ENCODE results near the gene ANXA5.
"Not testable (repeated sequence)": the region's sequence is repeated elsewhere in the genome, so short reads cannot be mapped to it uniquely, and the experiment has no call there.

ANXA5 gene

DNA sequence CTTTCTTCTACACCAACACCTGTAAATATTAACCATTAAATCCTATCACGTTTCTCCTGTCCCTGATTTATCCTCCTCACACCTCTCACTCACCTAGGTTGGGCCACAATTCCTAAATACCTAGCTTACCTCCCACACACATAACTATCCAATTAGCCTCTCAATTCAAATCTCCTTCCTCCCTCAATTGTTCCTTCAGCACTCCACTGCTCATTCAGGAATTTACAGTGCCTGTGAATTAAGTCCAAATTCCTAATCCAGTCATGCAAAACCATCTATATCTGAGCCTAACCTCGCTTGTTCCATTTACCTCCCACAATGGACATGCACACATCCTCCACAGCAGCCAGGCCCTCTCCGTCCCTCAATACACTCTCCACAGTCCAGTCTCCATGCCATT is 17.5 kb downstream of the ANXA5 start:
- no peak for DNase-seq (ENCODE audit: low spot score)

DNA sequence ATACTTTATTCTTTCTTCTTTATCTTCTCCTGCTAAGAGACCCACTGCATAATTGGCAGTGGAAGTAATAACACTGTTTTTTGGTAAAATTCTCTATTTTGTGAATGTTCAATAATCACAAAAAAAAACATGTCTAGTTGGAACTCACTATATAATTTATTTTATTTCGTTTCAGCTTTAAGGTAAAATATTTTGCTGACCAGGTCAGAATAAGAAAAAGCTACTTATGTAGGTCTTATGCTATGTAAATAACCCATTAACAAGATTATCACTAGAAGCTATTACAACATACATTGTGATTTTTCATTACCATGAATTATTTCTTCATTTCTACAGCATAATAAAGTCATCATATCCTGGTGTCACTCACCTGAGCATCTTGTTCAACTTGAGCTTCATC is 19.3 kb downstream of the ANXA5 start:
- no peak for DNase-seq (ENCODE audit: low spot score)

DNA sequence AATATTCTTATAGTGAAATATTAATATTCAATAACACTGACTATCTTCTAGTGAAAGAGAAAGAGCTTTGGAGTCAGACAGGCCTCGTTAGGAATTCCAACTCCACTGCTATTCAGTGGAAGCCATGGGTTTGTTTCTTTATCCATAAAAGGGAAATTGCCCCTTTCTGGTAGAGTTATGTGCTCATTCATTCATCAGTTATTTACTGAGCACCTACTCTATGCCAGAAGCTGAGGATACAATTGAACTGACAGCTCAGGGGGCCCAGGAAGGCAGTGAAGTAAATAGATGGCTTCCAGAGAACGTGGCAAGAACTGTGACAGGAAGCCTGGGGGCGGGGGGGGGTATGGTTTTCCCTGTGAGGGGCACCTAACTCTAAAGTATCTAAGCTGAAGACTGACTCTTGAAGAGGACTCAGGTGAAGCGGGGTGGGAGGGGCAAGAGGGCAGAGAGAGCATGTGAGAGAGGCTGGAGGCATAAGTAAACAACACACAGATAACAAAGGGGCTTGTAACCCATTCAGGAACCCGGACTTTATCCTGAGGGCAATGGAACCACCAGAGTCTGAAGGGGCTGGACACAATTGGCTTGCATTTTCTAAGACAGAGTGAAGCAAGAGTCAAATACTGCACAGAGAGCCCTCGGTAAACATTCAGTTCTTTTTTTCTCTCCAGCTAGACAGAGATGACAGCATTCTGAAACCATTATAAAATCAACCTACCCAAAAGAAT is 20.3 kb downstream of the ANXA5 start:
- no peak for DNase-seq (ENCODE audit: low spot score)

DNA sequence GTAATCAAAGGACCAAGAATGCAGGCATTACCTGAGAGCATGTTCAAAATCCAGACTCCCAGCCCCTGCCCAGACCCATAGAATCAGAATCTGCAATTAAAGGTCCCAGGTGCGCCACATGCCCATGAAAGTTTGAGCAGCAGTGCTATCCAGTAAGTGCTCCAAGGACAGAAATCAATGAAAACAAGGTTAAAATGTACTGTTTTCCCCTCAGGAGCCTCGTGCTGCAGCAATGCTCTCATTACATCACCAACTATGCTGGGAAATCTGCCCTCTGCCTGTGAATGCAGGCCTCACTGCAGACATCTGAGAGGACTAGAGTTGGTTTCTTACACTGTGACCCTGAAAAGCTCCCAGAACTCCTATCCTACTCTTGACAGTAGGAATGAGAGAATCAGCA is 21.1 kb downstream of the ANXA5 start:
- DNase-seq (ENCODE audit: low spot score) = no peak

DNA sequence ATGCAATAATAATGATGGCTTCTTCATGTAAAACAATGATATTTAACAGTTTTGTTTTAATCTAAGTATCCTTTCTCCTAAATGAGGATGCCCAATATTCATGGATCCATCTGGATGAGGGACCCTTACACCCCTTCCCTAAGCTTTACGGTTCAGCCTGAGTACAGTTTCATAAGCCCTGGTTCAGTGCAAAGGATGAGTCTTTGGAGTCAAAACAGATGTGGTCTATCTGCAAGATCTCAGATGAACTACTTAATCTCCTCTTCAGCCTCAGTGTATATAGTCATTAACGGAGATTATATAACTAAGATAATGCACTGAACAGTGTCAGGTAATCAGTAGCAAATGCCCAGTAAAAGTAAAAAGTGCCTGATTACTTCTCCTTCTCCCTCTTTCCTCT is 22.1 kb downstream of the ANXA5 start:
- no peak for DNase-seq (ENCODE audit: low spot score)

DNA sequence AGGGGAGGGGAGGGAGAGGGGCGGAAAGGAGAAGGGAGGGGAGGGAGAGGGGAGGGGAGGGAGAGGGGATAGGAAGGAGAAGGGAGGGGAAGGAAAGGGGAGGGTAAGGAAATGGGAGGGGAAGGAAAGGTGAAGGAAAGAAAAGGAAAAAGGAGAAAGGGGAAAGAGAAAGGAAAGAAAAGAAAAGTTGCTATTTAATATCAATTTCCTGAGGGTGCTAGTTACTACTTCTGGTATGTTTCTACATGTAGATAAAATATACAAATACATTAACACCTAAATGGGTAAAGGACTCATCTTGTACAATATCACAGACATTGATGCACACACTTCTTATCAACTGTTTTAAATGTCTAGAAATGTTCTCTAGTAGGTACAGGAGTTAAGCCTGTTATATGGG is 22.6 kb downstream of the ANXA5 start:
- no peak for DNase-seq (ENCODE audit: low spot score)

DNA sequence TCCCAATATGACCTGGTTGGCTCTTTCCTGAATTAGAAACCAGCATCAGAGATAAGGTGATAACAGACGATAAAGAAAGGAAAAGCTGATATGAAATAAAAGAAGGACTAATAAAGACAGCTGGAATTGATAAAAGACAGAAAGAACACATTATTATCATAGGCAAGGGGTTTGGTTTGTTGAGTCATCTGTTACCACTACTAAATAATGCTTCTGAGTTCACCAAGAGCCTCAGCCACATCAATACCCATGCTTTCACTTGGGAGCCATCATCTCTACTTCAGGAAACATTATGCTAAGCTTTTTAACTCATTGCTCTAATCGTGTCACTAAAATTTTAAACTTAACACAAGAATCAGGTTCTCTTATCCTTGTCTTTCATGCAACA is 27.6 kb downstream of the ANXA5 start:
- no peak for DNase-seq (ENCODE audit: low spot score)

DNA sequence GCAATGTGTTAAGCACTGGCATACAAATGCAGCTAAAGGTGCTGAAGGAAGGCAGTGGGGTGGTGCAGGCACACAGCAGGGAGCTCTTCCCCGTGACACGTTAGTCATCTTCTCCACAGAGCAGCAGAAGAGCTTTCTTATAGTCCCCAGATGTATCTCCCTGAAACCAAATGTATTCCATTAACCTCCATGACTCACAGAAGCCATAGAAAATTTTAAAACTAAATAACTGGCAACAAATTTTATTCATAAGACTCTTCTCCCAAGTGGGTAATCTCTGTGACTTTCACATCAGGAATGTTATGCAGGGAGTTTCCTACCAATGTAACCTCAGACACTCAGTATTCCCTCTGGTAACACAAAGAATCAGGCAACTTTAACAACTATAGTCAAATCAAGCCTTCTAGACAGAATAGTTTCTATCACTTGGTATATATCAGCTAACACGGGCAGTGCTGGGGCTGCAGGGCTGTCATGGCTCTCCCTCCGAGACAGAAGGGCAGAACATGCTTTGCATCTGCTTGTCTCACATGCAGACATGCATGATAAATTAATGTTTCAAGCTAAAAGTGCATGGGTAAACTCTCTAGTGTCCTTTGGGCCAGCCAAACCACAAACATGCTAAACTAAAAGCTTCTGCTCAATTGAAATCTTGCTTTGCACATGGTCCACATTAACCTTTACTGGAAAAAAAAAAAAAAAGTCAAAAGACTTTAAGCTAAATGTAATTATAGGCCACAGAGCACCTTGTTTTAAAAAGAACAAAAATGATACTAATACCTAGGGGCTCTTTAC is 28.2 kb downstream of the ANXA5 start:
- no peak for DNase-seq (ENCODE audit: low spot score)

DNA sequence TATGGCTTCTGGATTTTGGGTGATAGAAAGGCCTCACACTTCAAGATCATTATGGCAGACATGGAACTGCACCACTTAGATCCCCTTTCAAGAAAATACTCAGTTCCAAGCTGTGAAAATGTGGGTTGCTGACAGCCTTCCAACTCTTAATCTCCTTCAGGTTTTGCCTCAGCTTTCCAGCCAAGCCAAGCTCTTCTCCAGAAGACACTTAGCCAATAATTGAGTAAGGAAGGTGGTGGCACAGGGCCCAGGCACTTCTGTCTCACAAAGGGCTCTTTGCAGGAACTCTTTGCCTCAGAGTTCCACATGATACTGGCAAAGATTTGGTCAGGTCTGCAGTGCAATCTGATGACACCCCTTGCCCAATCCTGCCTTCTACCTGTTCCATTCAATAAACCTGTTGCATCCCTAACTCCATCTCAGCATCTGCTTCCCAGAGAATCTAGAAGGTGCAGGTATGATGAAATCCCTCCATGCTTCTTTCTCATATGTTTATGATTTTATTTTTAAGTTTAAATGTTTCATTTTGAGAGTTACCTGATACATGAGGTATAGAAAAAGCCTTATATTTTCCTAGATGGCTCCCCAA is 30.6 kb downstream of the ANXA5 start:
- DNase-seq (ENCODE audit: low spot score) = no peak

DNA sequence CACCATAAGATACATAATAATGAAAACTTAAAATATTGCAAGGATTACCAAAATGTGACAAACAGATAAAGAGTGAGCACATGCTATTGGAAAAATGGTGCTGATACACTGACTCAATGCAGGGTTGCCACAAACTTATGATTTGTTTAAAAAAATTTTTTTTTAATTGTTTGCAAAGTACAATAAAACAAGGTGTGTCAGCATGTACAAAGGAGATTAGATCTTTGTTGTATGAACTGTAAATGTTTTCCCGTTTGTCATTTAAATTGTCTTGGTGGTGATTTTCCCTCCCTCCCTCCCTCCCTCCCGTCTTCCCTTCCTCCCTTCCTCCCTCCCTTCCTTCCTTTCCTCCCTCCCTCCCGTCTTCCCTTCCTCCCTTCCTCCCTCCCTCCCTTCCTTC is 31.4 kb downstream of the ANXA5 start:
- no peak for DNase-seq (ENCODE audit: low spot score)

DNA sequence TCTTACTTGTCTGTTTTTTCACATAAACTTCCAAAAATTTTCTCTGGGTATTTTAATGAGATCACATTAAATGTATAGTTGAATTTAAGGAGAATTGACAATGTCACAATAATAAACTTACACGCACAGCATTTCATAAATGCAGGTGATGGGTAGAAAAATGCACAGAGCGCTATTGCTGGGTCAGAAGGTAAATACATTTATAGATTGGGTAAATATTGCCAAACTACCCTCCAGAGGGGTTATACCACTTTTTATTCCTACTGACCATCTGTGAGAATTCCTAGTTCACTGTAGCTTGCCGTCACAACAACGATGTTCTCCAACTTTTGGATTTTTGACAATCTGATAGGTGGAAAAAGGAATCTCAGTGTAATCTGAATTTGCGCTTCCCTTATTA is 34.6 kb downstream of the ANXA5 start:
- DNase-seq (ENCODE audit: low spot score) = no peak

DNA sequence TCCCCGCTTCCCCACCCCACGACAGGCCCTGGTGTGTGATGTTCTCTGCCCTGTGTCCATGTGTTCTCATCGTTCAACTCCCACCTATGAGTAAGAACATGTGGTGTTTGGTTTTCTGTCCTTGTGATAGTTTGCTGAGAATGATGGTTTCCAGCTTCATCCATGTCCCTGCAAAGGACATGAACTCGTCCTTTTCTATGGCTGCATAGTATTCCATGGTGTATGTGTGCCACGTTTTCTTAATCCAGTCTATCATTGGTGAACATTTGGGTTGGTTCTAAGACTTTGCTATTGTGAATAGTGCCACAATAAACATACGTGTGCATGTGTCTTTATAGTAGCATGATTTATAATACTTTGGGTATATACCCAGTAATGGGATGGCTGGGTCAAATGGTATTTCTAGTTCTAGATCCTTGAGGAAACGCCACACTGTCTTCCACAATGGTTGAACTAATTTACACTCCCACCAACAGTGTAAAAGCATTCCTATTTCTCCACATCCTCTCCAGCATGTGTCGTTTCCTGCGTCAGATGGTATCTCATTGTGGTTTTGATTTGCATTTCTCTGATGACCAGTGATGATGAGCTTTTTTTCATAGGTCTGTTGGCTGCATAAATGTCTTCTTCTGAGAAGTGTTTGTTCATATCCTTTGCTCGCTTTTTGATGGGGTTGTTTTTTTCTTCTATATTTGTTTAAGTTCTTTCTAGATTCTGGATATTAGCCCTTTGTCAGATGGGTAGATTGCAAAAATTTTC is 36.4 kb downstream of the ANXA5 start:
- DNase-seq (ENCODE audit: low spot score) = not testable (repeated sequence)

DNA sequence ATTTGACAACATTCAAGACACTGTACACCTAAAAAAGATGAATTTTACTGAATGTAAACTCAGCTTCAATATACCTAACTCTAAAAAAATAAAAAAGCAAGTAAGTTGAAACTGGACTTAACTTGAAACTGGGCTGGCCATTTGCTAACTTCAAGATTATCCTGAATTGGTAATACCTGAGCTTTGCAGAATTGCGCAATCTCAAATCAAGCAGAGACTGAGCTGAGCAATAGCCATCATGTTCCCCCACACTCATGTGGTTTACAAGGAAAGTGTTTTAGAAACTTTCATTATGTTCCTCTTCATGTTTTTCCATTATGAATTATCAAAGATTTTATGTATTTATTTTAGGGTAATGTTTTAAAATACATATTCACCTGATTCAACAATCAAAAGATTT is 38.7 kb downstream of the ANXA5 start:
- no peak for DNase-seq (ENCODE audit: low spot score)

DNA sequence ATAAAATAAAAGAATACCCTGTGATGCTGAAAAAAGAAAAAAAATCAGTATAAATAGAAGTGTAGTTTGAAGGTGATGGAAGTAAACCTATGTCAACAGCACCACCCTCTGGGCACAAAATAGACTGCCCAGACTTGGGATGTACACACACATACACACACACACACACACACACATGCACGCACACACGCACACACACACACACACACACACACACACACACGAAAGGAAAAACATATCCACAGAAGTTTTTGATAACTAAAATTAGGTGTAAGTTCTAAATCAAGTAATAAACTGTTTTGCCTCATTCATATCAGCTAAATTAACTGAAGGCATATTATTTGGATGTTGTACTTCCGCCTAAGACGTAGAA is 40.5 kb downstream of the ANXA5 start:
- DNase-seq (ENCODE audit: low spot score) = peak; percentile 42

DNA sequence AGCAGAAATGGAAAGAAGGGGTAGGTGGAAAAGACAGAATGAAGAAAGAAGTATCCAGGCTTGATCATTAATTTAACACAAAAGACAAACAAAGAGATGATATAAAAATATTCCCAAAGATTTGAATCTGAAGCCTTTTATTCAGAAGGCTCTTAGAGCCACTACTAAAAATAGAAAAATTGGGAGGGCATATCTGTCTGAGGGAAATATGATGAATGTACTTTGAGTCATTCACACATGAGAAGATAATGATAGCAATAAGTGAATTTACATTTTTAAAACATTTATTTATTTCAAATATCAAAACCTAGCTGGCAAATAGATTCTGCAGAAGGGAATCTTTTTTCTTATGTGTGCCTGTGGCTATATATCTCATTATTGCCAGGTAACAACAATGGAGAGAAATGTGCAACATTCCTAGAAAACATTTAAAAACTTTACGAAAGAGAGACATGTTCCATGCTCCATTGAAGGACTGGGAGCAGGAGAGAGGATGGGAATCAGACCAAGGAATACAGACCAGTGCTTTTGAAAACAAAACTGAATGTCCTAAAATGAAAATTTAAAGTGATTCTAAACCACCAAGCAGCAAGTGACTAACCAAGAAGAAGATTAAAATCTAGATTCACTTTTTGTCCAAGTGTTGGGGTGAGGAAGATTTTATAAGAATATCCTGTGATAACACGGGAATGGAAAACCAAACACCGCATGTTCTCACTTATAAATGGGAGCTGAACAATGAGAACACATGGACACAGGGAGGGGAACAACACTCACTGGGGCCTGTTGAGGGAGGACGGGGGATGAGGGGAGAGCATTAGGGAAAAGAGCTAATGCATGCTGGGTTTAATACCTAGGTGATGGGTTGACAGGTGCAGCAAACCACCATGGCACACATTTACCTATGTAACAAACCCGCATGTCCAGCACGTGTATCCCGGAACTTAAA is 41.2 kb downstream of the ANXA5 start:
- DNase-seq (ENCODE audit: low spot score) = no peak

DNA sequence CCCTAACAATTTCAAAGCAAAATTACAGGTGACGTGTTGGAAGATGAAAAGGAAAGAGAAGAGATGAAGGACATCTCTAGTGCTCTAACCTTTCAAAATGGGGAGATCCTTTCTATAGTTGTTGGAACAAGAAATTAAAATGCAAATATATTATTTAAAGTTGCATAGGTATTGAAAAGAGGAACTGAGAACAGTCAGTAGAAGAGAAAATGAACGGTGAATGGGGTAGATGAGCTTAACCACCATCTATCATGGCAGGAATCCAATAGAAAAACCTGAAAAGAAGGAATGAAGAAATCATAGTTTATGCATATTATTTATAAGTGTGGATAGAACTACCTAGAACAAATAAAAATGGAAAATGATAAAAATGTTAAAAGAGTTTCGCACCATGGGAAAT is 42.0 kb downstream of the ANXA5 start:
- no peak for DNase-seq (ENCODE audit: low spot score)

DNA sequence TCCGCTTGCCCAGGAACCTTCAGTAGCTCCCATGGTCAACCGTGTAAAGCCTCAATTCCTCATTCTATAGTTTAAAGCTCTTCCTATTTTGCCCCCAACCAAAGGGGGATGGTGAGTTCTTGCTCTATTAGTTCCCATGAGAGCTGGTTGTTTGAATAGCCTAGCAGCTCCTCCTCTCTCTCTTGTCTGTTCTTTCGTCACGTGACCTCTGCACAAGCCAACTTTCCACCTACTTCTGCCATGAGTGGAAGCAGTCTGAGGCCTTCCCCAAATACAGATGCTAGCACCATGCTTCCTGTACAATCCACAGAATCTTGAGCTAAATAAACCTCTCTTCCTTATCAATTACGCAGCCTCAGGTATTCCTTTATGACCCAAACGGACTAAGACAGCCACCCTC is 42.8 kb downstream of the ANXA5 start:
- DNase-seq (ENCODE audit: low spot score) = no peak

DNA sequence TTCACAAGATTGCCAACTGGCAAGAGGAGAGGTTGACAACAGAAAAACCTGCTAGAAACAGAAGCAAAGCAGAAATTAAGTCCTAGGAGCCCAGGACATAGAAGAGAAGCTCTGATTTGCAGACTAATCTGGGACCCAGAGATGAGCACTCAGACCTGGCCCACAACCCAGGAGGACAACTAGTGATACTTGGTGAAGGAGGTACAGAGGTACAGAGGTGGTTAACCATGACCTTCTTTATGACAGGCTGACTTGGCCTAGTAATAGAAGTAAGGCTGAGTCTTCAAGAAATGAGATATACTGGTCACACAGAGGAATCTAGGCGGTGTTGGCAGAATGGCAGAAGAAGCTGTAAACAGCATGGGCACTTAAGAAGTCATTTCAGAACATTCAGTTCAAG is 43.6 kb downstream of the ANXA5 start:
- DNase-seq (ENCODE audit: low spot score) = no peak

DNA sequence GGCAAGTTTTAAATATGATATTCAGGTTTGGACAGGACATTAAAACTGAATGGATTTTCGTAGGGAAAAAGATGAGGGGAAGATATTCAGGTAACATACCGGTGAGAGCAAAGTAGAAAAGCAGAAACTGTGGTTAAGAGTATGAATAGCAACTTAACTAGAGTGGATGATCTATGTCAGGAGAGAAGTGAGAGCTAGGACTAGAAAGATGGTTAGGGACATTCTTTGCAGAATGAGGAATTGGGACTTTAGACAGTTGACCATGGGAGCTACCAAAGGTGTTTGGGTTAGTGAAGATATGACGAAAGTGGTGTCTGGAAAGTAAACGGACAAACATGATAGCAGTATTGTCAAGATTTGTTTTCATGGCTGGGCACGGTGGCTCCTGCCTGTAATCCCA is 45.2 kb downstream of the ANXA5 start:
- DNase-seq (ENCODE audit: low spot score) = no peak

DNA sequence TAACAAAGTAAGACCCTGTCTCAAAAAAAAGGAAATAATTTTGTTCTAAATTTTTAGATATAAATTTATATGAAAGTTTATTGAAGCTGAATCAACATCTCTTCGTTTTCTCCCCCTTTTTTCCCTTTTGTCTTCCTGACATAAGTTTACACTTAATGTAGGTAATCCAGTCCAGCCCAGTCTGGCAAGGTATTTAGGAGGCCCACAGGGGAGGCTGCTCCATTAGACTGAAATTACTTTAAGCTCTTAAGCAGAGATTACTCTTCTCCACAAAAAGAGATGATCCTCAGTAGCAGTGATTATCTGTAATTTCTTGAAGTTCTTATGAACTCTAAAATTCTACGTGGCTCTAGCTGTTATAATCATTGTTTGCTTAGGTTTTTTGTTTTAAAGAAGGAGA is 46.0 kb downstream of the ANXA5 start:
- no peak for DNase-seq (ENCODE audit: low spot score)

DNA sequence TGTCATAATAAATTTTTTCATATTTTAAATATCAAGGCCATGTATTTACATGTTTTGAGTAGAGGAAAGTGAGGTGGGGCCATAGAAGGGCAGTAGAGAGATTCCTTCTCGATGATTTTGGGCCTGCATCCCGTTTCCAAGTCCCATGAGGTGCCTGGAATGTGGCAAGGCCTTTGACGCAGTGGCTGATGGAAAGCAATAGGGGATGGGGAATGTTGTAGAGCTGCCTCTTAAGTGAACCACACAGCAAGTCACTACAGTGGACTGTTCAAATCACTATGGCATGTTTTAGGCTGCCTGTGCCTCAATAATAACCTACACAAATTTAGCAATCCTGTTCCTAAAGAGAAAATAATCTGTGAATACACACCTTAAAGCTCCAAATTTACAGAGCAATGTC is 48.3 kb downstream of the ANXA5 start:
- DNase-seq (ENCODE audit: low spot score) = no peak

All from cerebellar cortex (tissue), 1 donor.